ENCODE data around the gene DAB2IP.

DAB2IP gene

GRCh38 chr9:121749614-121750013 is 98.2 kb downstream of the DAB2IP start:
- H4K12ac ChIP-seq (ENCODE audit: low read depth, low read length), result no peak overlapping the region
- no peak overlapping the region for H2AFZ ChIP-seq (ENCODE audit: insufficient read depth, low read length, poor library complexity)
- H2BK12ac ChIP-seq (ENCODE audit: low read length), result no peak overlapping the region
- no peak overlapping the region for H3K4me2 ChIP-seq (ENCODE audit: low read length)
- H3K4me1 ChIP-seq (ENCODE audit: control insufficient read depth in 1 of 2, insufficient read depth in 2 of 2, low read length in 2 of 2), result peaks cover 38 to 40% of the 10 kb centered on the region in 2 experiments
- no peak overlapping the region for H2BK5ac ChIP-seq (ENCODE audit: low read depth, low read length, poor library complexity)
- H4K91ac ChIP-seq (ENCODE audit: low read depth, low read length), result no peak overlapping the region
- H3K9ac ChIP-seq (ENCODE audit: low read length), result no peak overlapping the region
- no peak overlapping the region for H3K14ac ChIP-seq (ENCODE audit: low read length)
- DNase-seq, result no peak
- H3K23ac ChIP-seq (ENCODE audit: low read length), result no peak overlapping the region
- WGBS (ENCODE audit: extremely low coverage, insufficient coverage, insufficient read length), result no CpG with 5 or more reads among the region's 10 CpGs
- no peaks in the 10 kb centered on the region for H3K27me3 ChIP-seq (ENCODE audit: insufficient read depth, low read length)
- H3K79me2 ChIP-seq (ENCODE audit: control insufficient read depth, insufficient read depth, low read length, poor library complexity), result no peaks in the 10 kb centered on the region
- no peak overlapping the region for H3K4ac ChIP-seq (ENCODE audit: low read depth, low read length)
- peak overlapping the region; percentile 13 for H3K27ac ChIP-seq (ENCODE audit: low read depth, low read length)
- H3K36me3 ChIP-seq (ENCODE audit: control insufficient read depth in 1 of 2, insufficient read depth in 2 of 2, low read length in 2 of 2), result no peaks in the 10 kb centered on the region
- H3K79me1 ChIP-seq (ENCODE audit: low read length), result peaks cover 6% of the 10 kb centered on the region
- no peak overlapping the region for H4K8ac ChIP-seq (ENCODE audit: low read depth, low read length)
- peaks cover 1% of the 10 kb centered on the region for H3K9me3 ChIP-seq (ENCODE audit: insufficient read depth, low read depth, low read length)
- H2AK5ac ChIP-seq (ENCODE audit: low read length), result no peak overlapping the region
- H3K4me3 ChIP-seq (ENCODE audit: low read depth, low read length), result no peak overlapping the region
- peak overlapping the region; percentile 11 for H3K18ac ChIP-seq (ENCODE audit: low read length)
- no peak overlapping the region for H2BK120ac ChIP-seq (ENCODE audit: insufficient read depth, low read length, poor library complexity)

GRCh38 chr9:121750259-121750714 is 98.9 kb downstream of the DAB2IP start:
- Histone ChIP-seq H2AK5ac (ENCODE audit: low read length) (no peak overlapping the region), H3K79me2 (ENCODE audit: control insufficient read depth, insufficient read depth, low read length, poor library complexity) (no peaks in the 10 kb centered on the region), H3K4me3 (ENCODE audit: low read depth, low read length) (no peak overlapping the region), H3K9me3 (ENCODE audit: insufficient read depth, low read depth, low read length) (peaks cover 1% of the 10 kb centered on the region), H2BK5ac (ENCODE audit: low read depth, low read length, poor library complexity) (no peak overlapping the region), H3K79me1 (ENCODE audit: low read length) (peaks cover 4% of the 10 kb centered on the region), H3K23ac (ENCODE audit: low read length) (no peak overlapping the region), H2BK120ac (ENCODE audit: insufficient read depth, low read length, poor library complexity) (no peak overlapping the region), H2AFZ (ENCODE audit: insufficient read depth, low read length, poor library complexity) (no peak overlapping the region), H3K14ac (ENCODE audit: low read length) (no peak overlapping the region), H3K36me3 (ENCODE audit: control insufficient read depth in 1 of 2, insufficient read depth in 2 of 2, low read length in 2 of 2) (no peaks in the 10 kb centered on the region), H3K4me1 (ENCODE audit: control insufficient read depth in 1 of 2, insufficient read depth in 2 of 2, low read length in 2 of 2) (peaks cover 31 to 33% of the 10 kb centered on the region in 2 experiments), H3K27ac (ENCODE audit: low read depth, low read length) (no peak overlapping the region), H4K12ac (ENCODE audit: low read depth, low read length) (no peak overlapping the region), H2BK12ac (ENCODE audit: low read length) (peak overlapping the region; percentile 7), H3K4me2 (ENCODE audit: low read length) (no peak overlapping the region), H4K91ac (ENCODE audit: low read depth, low read length) (no peak overlapping the region), H4K8ac (ENCODE audit: low read depth, low read length) (no peak overlapping the region), H3K18ac (ENCODE audit: low read length) (peak overlapping the region; percentile 6), H3K27me3 (ENCODE audit: insufficient read depth, low read length) (no peaks in the 10 kb centered on the region), H3K9ac (ENCODE audit: low read length) (no peak overlapping the region), H3K4ac (ENCODE audit: low read depth, low read length) (peak overlapping the region; percentile 12)
- WGBS (ENCODE audit: extremely low coverage, insufficient coverage, insufficient read length), result no CpG with 5 or more reads among the region's 11 CpGs
- DNase-seq, result no peak

- no peaks in the 10 kb centered on the region for H3K36me3 ChIP-seq (ENCODE audit: control insufficient read depth in 1 of 2, insufficient read depth in 2 of 2, low read length in 2 of 2)
- DNase-seq, result no peak
- H3K18ac ChIP-seq (ENCODE audit: low read length), result peak overlapping the region; percentile 26
- H2AFZ ChIP-seq (ENCODE audit: insufficient read depth, low read length, poor library complexity), result no peak overlapping the region
- H3K9ac ChIP-seq (ENCODE audit: low read length), result no peak overlapping the region
- H3K23ac ChIP-seq (ENCODE audit: low read length), result no peak overlapping the region
- H3K4me2 ChIP-seq (ENCODE audit: low read length), result no peak overlapping the region
- no peak overlapping the region for H2BK12ac ChIP-seq (ENCODE audit: low read length)
- H3K79me1 ChIP-seq (ENCODE audit: low read length), result peaks cover 4% of the 10 kb centered on the region
- no peaks in the 10 kb centered on the region for H3K79me2 ChIP-seq (ENCODE audit: control insufficient read depth, insufficient read depth, low read length, poor library complexity)
- H3K14ac ChIP-seq (ENCODE audit: low read length), result no peak overlapping the region
- H4K91ac ChIP-seq (ENCODE audit: low read depth, low read length), result no peak overlapping the region
- no peak overlapping the region for H2BK120ac ChIP-seq (ENCODE audit: insufficient read depth, low read length, poor library complexity)
- peaks cover 1% of the 10 kb centered on the region for H3K9me3 ChIP-seq (ENCODE audit: insufficient read depth, low read depth, low read length)
- H3K27ac ChIP-seq (ENCODE audit: low read depth, low read length), result no peak overlapping the region
- H4K8ac ChIP-seq (ENCODE audit: low read depth, low read length), result no peak overlapping the region
- no peak overlapping the region for H4K12ac ChIP-seq (ENCODE audit: low read depth, low read length)
- no peak overlapping the region for H3K4me3 ChIP-seq (ENCODE audit: low read depth, low read length)
- H2BK5ac ChIP-seq (ENCODE audit: low read depth, low read length, poor library complexity), result no peak overlapping the region
- H3K27me3 ChIP-seq (ENCODE audit: insufficient read depth, low read length), result no peaks in the 10 kb centered on the region
- H3K4me1 ChIP-seq (ENCODE audit: control insufficient read depth in 1 of 2, insufficient read depth in 2 of 2, low read length in 2 of 2), result peaks cover 30 to 32% of the 10 kb centered on the region in 2 experiments
- WGBS (ENCODE audit: extremely low coverage, insufficient coverage, insufficient read length), result no CpG with 5 or more reads among the region's 17 CpGs
- H2AK5ac ChIP-seq (ENCODE audit: low read length), result no peak overlapping the region
- no peak overlapping the region for H3K4ac ChIP-seq (ENCODE audit: low read depth, low read length)
Measured at GRCh38 chr9:121750715-121751623, 99.5 kb downstream of the DAB2IP start.

- Histone ChIP-seq H3K9ac (ENCODE audit: low read length) (no peak overlapping the region), H4K8ac (ENCODE audit: low read depth, low read length) (no peak overlapping the region), H3K79me2 (ENCODE audit: control insufficient read depth, insufficient read depth, low read length, poor library complexity) (no peaks in the 10 kb centered on the region), H3K23ac (ENCODE audit: low read length) (no peak overlapping the region), H3K4me1 (ENCODE audit: control insufficient read depth in 1 of 2, insufficient read depth in 2 of 2, low read length in 2 of 2) (peaks cover 28 to 32% of the 10 kb centered on the region in 2 experiments), H2BK12ac (ENCODE audit: low read length) (no peak overlapping the region), H2AFZ (ENCODE audit: insufficient read depth, low read length, poor library complexity) (peak overlapping the region; percentile 20), H4K91ac (ENCODE audit: low read depth, low read length) (no peak overlapping the region), H3K9me3 (ENCODE audit: insufficient read depth, low read depth, low read length) (peaks cover 1% of the 10 kb centered on the region), H3K14ac (ENCODE audit: low read length) (no peak overlapping the region), H3K27ac (ENCODE audit: low read depth, low read length) (no peak overlapping the region), H3K36me3 (ENCODE audit: control insufficient read depth in 1 of 2, insufficient read depth in 2 of 2, low read length in 2 of 2) (peaks cover 0 to 1% of the 10 kb centered on the region in 2 experiments), H2AK5ac (ENCODE audit: low read length) (no peak overlapping the region), H3K4me2 (ENCODE audit: low read length) (no peak overlapping the region), H4K12ac (ENCODE audit: low read depth, low read length) (no peak overlapping the region), H2BK120ac (ENCODE audit: insufficient read depth, low read length, poor library complexity) (no peak overlapping the region), H3K79me1 (ENCODE audit: low read length) (peaks cover 4% of the 10 kb centered on the region), H2BK5ac (ENCODE audit: low read depth, low read length, poor library complexity) (no peak overlapping the region), H3K4ac (ENCODE audit: low read depth, low read length) (no peak overlapping the region), H3K18ac (ENCODE audit: low read length) (no peak overlapping the region), H3K27me3 (ENCODE audit: insufficient read depth, low read length) (no peaks in the 10 kb centered on the region), H3K4me3 (ENCODE audit: low read depth, low read length) (no peak overlapping the region)
- no CpG with 5 or more reads among the region's 13 CpGs for WGBS (ENCODE audit: extremely low coverage, insufficient coverage, insufficient read length)
- DNase-seq, result peak; percentile 79 to 85
Measured at GRCh38 chr9:121751686-121752445, 100.4 kb downstream of the DAB2IP start.

Data from trophoblast cell (in vitro differentiated cells and primary cell).